Upper lobe of left lung (tissue), 4 donors: ENCODE measurements around the gene DCT.

Experiments used
- CTCF ChIP-seq, 6 experiments: fragments of 450-650 bp in 4 of 6; fragments of 200-600 bp in 2 of 6; sonication (generic) in 2 of 6; IDR thresholded peaks; one replicate each; pipeline ENCODE4 v1.5.1; 2016 to 2019; ENCODE audit warnings: antibody characterized with exemption in 6 of 6
- EP300 ChIP-seq, 4 donors: sonication (generic); formaldehyde crosslinking; IDR thresholded peaks; one replicate each; pipeline ENCODE4 v1.5.1; 2017; ENCODE audit warnings: antibody characterized with exemption in 4 of 4, control low read depth in 2 of 4
- POLR2AphosphoS5 ChIP-seq, 2 donors: sonication (generic); formaldehyde crosslinking; IDR thresholded peaks; one replicate each; pipeline ENCODE4 v1.5.1; 2017; ENCODE audit warnings: antibody characterized with exemption in 2 of 2

GRCh38 chr13:94435604-94436226, 43.8 kb downstream of the DCT start:
- TF ChIP-seq CTCF (IDR thresholded peaks at IDR 0.05) (peak; percentile 26 to 59 (median 48)), EP300 (IDR thresholded peaks at IDR 0.05) (no peak), POLR2AphosphoS5 (IDR thresholded peaks at IDR 0.05) (no peak)
